ENCODE data around the gene GALT.

GRCh38 chr9:34637356-34638137, 8.9 kb upstream of the GALT start, which contains the start of gene SIGMAR1:
- peak in 1 of 2 donors; percentile 89 for TF ChIP-seq EP300 (IDR thresholded peaks at IDR 0.05)
- peak in 2 of 5 experiments; percentile 20 to 51 for TF ChIP-seq CTCF (IDR thresholded peaks at IDR 0.05)
- TF ChIP-seq POLR2A (IDR thresholded peaks at IDR 0.05), result peak; percentile 68 to 84
